WTC11 (cell line): ENCODE results near the gene ARHGAP21. TPM values are rescaled to one million over a fixed set of nuclear protein-coding genes. Genes with fewer than 3 reads are reported as not detected.

Experiments used
- ATAC-seq: fragments of 200-7000 bp; cut with Tn5 transposase; 2 replicates; pipeline ENCODE4 v1.10.0; 2021; ENCODE audit warnings: mild to moderate bottlenecking, moderate library complexity
- CTCF ChIA-PET: fragments of 300-600 bp; sonication (Branson Sonifier 250); formaldehyde crosslinking; loops from one replicate; lab custom pipeline; 2021; ENCODE audit warnings: antibody characterized with exemption; lab: Charles Lee
- POLR2A ChIA-PET: fragments of 350-600 bp; sonication (Branson Sonifier 250); formaldehyde crosslinking; loops from one replicate; lab custom pipeline; 2021; ENCODE audit warnings: antibody characterized with exemption; lab: Charles Lee
- DNase-seq: peaks from one replicate; pipeline ENCODE4 v3.0.0; 2021; ENCODE audit warnings: low spot score
- H3K27ac Mint-ChIP-seq: 2 replicates; pipeline ENCODE4 v1.8.0; 2021; ENCODE audit warnings: mixed read lengths
- H3K27me3 Mint-ChIP-seq: 2 replicates; pipeline ENCODE4 v1.8.0; 2021; ENCODE audit warnings: low read depth, mild to moderate bottlenecking, moderate library complexity, mixed read lengths
- H3K36me3 Mint-ChIP-seq: 2 replicates; pipeline ENCODE4 v1.8.0; 2021; ENCODE audit warnings: mixed read lengths
- H3K4me1 Mint-ChIP-seq: 2 replicates; pipeline ENCODE4 v1.8.0; 2022; ENCODE audit warnings: mixed read lengths
- H3K4me3 Mint-ChIP-seq: 2 replicates; pipeline ENCODE4 v1.8.0; 2021; ENCODE audit warnings: mild to moderate bottlenecking, moderate library complexity, mixed read lengths
- H3K9me3 Mint-ChIP-seq: 2 replicates; pipeline ENCODE4 v1.8.0; 2021; ENCODE audit warnings: mixed read lengths
- AR ChIP-seq: fragments of 250-450 bp; sonication (Bioruptor Pico); IDR thresholded peaks from 2 replicates; pipeline ENCODE4 v1.9.0; 2021; ENCODE audit warnings: mild to moderate bottlenecking
- ARID4B ChIP-seq: sonication (generic); formaldehyde crosslinking; IDR thresholded peaks from 2 replicates; pipeline ENCODE4 v1.8.0; 2023; ENCODE audit warnings: missing genetic modification reagents, mild to moderate bottlenecking, borderline replicate concordance
- ATF1 ChIP-seq: sonication (generic); formaldehyde crosslinking; IDR thresholded peaks from 2 replicates; pipeline ENCODE4 v1.8.1; 2023; ENCODE audit warnings: mild to moderate bottlenecking, moderate library complexity, missing genetic modification reagents
- CREB1 ChIP-seq: sonication (generic); formaldehyde crosslinking; IDR thresholded peaks from 2 replicates; pipeline ENCODE4 v1.8.0; 2023; ENCODE audit warnings: mild to moderate bottlenecking, missing genetic modification reagents
- E2F5 ChIP-seq: sonication (generic); formaldehyde crosslinking; IDR thresholded peaks from 2 replicates; pipeline ENCODE4 v1.8.1; 2022; ENCODE audit warnings: mild to moderate bottlenecking, moderate library complexity, missing genetic modification reagents
- ESRRA ChIP-seq: sonication (generic); formaldehyde crosslinking; IDR thresholded peaks from 2 replicates; pipeline ENCODE4 v1.8.1; 2022; ENCODE audit warnings: mild to moderate bottlenecking, missing genetic modification reagents, borderline replicate concordance
- GTF2I ChIP-seq: fragments of 250-450 bp; sonication (Bioruptor Pico); conservative IDR thresholded peaks from 2 replicates; pipeline ENCODE4 v1.4.0; 2021; ENCODE audit warnings: mild to moderate bottlenecking
- IRF1 ChIP-seq: sonication (generic); formaldehyde crosslinking; IDR thresholded peaks from 2 replicates; pipeline ENCODE4 v1.8.0; 2023; ENCODE audit warnings: missing genetic modification reagents
- NFYB ChIP-seq: sonication (generic); formaldehyde crosslinking; conservative IDR thresholded peaks from 2 replicates; pipeline ENCODE4 v1.8.0; 2022; ENCODE audit warnings: low read depth, missing genetic modification reagents
- NR2C2 ChIP-seq: sonication (generic); formaldehyde crosslinking; IDR thresholded peaks from 2 replicates; pipeline ENCODE4 v1.8.0; 2022; ENCODE audit warnings: mild to moderate bottlenecking, missing genetic modification reagents
- OVOL2 ChIP-seq: fragments of 250-450 bp; sonication (Bioruptor Pico); IDR thresholded peaks from 2 replicates; pipeline ENCODE4 v1.9.0; 2021; ENCODE audit warnings: mild to moderate bottlenecking, borderline replicate concordance
- TCF7 ChIP-seq: sonication (generic); formaldehyde crosslinking; IDR thresholded peaks from 2 replicates; pipeline ENCODE4 v1.8.0; 2022; ENCODE audit warnings: mild to moderate bottlenecking, low read depth, missing genetic modification reagents, moderate library complexity
- ZBTB21 ChIP-seq: sonication (generic); formaldehyde crosslinking; IDR thresholded peaks from 2 replicates; pipeline ENCODE4 v1.8.1; 2023; ENCODE audit warnings: mild to moderate bottlenecking, missing genetic modification reagents, borderline replicate concordance
- ZNF416 ChIP-seq: fragments of 250-450 bp; sonication (Bioruptor Pico); IDR thresholded peaks from 2 replicates; pipeline ENCODE4 v1.9.0; 2021; ENCODE audit warnings: mild to moderate bottlenecking, inconsistent platforms
- ZNF423 ChIP-seq: fragments of 250-450 bp; sonication (Bioruptor Pico); IDR thresholded peaks from 2 replicates; pipeline ENCODE4 v2.1.2; 2022; ENCODE audit warnings: mild to moderate bottlenecking, moderate library complexity
- ZSCAN18 ChIP-seq: fragments of 250-450 bp; sonication (Bioruptor Pico); IDR thresholded peaks from 2 replicates; pipeline ENCODE4 v2.1.2; 2022; ENCODE audit warnings: mild to moderate bottlenecking, moderate library complexity
- total RNA-seq: library from RNA; stranded (reverse); gene quantifications from 3 replicates; pipeline ENCODE4 v1.2.3, GENCODE V29; 2021
- TF ChIP-seq, protein P1 (sequence below): fragments of 250-450 bp; sonication (Bioruptor Pico); IDR thresholded peaks from 2 replicates; pipeline ENCODE4 v1.9.0; 2021; ENCODE audit warnings: mild to moderate bottlenecking

ARHGAP21 gene
- total RNA-seq, 1 experiment from 2014 or later: 33.8 TPM

DNA sequence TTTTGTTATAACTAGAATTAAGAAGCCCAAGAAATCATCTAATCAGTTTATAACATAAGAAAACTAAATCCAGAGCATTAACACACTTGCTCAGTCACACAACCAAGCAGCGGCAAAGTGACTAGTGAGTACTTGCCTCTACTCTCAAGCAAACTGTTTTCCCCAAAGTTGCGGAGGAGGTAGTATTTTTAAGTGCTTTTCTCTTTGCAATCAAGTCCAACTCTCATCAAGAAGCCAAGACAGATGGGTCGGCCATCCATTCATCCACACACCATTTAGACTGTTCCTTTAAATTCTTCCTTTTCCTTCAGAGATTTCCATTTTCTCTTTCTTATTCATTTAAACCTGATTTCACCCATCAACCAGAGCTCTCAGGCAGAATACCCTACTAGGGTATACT lies 25.4 kb downstream of the ARHGAP21 start:
- TF ChIP-seq ZSCAN18: no peak
- no peak for TF ChIP-seq GTF2I (CRISPR knock-in tag)
- no peak for TF ChIP-seq OVOL2
- no peak for TF ChIP-seq AR (CRISPR knock-in tag)
- TF ChIP-seq IRF1: no peak
- TF ChIP-seq E2F5 (CRISPR knock-in tag): no peak
- TF ChIP-seq, protein P1, sequence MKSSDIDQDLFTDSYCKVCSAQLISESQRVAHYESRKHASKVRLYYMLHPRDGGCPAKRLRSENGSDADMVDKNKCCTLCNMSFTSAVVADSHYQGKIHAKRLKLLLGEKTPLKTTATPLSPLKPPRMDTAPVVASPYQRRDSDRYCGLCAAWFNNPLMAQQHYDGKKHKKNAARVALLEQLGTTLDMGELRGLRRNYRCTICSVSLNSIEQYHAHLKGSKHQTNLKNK (CRISPR knock-in tag): no peak
- no peak for TF ChIP-seq TCF7 (CRISPR knock-in tag)
- TF ChIP-seq NFYB (CRISPR knock-in tag): no peak
- no peak for TF ChIP-seq NR2C2 (CRISPR knock-in tag)
- TF ChIP-seq ZNF423 (CRISPR knock-in tag): no peak
- TF ChIP-seq ZNF416: no peak
- no peak for TF ChIP-seq ATF1 (CRISPR knock-in tag)
- TF ChIP-seq ARID4B: no peak
- no peak for TF ChIP-seq ESRRA (CRISPR knock-in tag)
- H3K27me3 Mint-ChIP-seq: no peaks in the 10 kb centered on the region
- H3K4me3 Mint-ChIP-seq: no peak overlapping the region
- no peaks in the 10 kb centered on the region for H3K36me3 Mint-ChIP-seq
- ATAC-seq (no peak), DNase-seq (no peak)
- CTCF ChIA-PET: no interaction called here
- POLR2A ChIA-PET: no interaction called here
- peaks cover 32% of the 10 kb centered on the region for H3K4me1 Mint-ChIP-seq
- no peaks in the 10 kb centered on the region for H3K9me3 Mint-ChIP-seq
- peak overlapping the region; percentile 16; the same call in 1 of the 2 replicates for H3K27ac Mint-ChIP-seq

DNA sequence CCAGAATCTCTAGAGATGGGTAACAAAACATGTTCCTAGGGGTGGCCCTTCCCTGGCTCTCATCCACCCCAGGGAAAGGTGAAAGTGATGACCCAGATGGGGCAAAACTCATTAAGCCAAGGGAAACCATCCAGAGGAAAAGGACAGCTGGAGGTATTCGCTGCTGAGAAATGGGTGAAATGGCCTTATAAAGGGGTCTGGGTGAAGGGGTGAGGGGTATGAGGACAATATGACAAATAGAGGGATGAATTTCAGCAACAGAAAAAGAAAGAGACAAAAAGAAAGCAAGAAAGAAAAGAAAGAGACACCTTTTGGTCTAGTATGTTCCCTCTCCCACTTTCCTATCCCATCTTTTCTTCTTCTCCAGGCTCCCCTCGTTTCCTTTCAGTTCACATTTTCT lies 26.6 kb downstream of the ARHGAP21 start:
- Mint-ChIP-seq H3K27me3 (no peaks in the 10 kb centered on the region), H3K4me1 (peaks cover 32% of the 10 kb centered on the region), H3K4me3 (no peak overlapping the region), H3K27ac (peak overlapping the region; percentile 52; the same call in 1 of the 2 replicates), H3K36me3 (no peaks in the 10 kb centered on the region), H3K9me3 (no peaks in the 10 kb centered on the region)
- no peak for TF ChIP-seq ZBTB21 (CRISPR knock-in tag)
- no peak for TF ChIP-seq CREB1 (CRISPR knock-in tag)
- TF ChIP-seq ARID4B: no peak
- POLR2A ChIA-PET: no interaction called here
- DNase-seq: no peak
- ATAC-seq: no peak
- CTCF ChIA-PET: no interaction called here
